HPDE6-E6E7 (cell line): ENCODE results near the gene VPS33B.
"Not testable (repeated sequence)": the region's sequence is repeated elsewhere in the genome, so short reads cannot be mapped to it uniquely, and the experiment has no call there.

Source experiments
- DNase-seq: peaks from one replicate; pipeline ENCODE4 v3.0.0; 2011; ENCODE audit warnings: missing footprints; ENCODE audit errors: extremely low spot score

The VPS33B gene

GRCh38 chr15:91022075-91022831 is at the start of gene VPS33B:
VPS33B (minus strand) TSS chr15:91022594; CDS start chr15:91022249, 345 bp downstream.
- peak; percentile 56 for DNase-seq

DNA sequence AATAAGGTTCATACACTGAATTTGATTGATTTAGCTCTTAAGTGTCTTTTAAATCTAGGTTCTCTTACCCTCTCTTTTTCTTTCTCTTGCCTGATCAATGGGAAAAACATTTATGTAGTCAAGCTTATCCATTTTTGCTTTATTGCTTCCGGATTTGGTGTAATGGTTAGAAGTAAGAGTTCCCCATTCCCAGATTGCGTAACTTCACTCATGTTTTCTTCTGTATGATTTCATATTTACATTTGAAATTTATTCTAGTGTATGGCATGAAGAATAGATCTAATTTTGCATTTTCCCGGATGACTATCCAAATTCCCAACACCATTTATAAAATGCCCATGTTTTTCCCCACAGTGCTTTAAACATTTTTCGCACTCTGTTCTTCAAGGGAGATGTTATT is 49.8 kb upstream of the VPS33B start:
- DNase-seq, result no peak

DNA sequence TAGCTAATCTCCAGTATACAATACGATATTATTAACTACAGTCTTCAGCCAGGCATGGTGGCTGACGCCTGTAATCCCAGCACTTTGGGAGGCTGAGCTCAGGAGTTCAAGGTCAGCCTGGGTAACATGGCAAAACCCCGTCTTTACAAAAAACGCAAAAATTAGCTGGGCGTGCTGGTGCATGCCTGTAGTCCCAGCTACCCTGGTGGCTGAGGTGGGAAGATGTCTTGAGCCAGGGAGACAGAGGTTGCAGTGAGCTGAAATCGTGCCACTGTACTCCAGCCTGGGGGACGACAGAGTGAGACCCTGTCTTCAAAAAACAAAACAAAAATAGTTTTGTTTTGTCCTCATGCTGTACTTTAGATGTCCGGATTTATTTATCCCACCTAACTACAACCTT is 48.5 kb upstream of the VPS33B start:
- no peak for DNase-seq

DNA sequence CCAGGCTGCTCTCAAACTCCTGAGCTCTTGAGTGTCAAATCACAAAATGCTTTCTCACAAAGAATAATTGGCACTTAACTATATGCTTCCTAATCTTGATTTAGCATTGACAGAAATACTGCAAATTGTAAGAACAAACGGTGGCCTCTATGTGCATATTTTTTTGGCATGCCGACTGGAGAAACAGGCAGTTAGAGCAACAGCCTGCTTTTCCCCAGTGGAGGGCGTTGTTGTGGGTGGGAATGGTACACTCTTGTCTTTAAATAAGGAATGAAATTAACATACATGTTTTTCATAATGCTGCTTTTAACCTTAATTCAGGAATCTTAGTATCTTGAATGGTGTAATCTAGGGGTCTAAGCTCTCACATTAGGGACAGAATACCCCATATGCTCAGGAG is 46.6 kb upstream of the VPS33B start:
- no peak for DNase-seq

DNA sequence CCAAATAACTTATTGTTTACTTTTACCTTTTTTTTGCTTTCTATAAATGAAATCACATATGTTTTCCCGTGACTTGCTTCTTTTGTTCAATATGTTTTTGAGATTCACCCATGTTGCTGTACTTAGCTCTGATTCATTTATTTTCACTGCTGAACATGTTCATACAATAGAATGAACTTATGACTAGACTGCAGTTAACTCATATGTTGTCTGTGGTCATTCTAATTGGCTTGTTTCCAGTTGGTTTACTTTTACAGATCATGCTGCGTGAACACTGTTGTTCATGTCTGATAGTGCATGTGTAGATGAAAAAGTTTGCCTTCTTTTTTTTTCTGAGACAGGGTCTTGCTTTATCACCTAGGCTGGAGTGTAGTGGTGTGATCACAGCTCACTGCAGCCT is 46.0 kb upstream of the VPS33B start:
- DNase-seq, result no peak

GRCh38 chr15:91067036-91067435 is 44.6 kb upstream of the VPS33B start:
- DNase-seq, result peak; percentile 43

DNA sequence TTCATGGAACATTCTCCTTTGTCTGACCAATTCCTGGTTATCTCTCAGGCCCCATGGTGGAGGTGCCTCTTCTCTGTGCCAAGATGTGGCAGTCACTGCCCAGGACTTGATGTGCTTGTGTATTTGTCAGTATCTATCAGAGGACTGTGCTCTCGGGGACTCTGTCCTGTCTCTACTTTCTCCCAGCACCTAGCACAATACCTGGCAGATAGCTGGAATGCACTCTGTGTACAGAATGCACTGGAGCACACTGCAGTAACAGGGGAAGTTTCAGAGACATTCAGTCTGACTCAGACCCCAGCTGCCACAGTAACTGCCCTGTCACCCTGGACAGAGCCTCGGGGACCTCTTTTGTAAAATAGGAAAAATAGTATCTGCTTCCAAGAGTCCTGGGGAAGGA is 43.1 kb upstream of the VPS33B start:
- DNase-seq, result no peak

DNA sequence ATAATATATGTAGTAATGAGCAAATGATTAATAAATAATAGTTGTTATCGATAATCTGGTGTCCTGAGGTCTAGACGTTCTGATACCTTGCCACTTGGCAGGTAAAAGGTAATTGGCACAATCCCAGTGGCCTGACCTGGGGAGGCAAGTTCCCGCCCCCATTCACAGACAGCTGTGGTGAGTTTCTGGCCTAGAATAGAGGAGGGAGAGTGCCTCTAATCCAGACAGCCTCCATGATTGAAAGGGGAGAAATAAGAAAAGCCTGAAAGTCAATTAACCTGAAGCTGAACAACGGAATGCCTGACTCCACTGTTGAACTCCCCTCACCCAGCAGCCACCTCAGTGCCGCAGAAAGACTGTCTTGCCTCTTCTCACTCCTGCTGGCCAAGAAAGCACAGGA is 39.6 kb upstream of the VPS33B start:
- DNase-seq, result no peak

DNA sequence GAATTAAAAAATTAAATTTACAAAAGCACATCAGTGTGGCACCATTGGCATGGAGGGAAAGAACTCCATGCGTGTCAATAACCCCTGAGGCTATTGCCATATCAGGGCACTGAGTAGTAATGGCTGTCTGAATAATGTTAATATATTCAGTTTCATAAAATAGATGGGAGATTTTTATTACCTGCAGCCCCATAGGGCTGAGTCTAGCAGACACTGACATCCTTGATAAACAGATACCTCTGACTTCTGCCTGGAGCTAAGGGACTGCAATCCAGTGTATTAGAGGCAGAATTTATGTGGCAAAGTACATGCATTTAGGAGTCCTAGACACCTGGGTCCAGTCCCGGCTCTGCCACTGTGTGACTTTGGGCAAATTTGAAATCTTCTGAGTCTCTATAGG is 38.8 kb upstream of the VPS33B start:
- DNase-seq, result no peak

GRCh38 chr15:91055548-91056331 is 33.3 kb upstream of the VPS33B start:
- peak; percentile 78 for DNase-seq

DNA sequence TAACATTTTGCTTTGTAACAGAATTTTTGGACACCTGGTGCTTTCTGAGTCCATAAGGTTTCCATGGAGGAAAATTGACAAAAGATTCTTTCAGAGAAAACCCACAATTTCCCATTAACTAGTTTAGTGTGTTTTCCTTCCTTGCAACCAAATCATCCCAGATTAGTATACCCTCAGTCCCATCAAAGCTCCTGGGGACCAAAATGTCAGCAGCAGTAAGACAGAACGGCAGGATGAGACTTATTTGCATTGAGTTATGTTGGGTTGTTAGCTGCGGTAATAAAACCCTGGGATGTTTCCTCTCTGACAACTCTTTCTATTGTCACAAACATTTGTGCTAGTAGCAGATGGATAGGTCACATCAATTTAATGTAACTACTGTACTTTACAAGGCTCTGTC is 32.4 kb upstream of the VPS33B start:
- no peak for DNase-seq

GRCh38 chr15:91051248-91051647 is 28.9 kb upstream of the VPS33B start:
- no peak for DNase-seq

DNA sequence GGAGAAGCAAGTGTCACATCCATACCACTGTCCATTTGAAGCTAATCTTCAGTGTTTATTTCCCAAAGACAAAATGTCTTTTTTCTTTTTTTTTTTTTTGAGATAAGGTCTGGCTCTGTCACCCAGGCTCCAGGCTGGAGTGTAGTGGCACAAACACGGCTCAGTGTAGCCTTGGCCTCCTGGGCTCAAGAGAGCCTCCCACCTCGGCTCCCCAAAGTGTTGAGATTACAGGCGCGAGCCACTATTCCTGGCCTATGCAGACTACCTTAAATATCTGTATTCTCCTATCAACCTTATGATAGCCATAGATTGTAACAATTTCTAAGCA is 27.7 kb upstream of the VPS33B start:
- DNase-seq, result no peak

GRCh38 chr15:91049378-91050127 is 27.2 kb upstream of the VPS33B start:
- DNase-seq, result peak; percentile 31

DNA sequence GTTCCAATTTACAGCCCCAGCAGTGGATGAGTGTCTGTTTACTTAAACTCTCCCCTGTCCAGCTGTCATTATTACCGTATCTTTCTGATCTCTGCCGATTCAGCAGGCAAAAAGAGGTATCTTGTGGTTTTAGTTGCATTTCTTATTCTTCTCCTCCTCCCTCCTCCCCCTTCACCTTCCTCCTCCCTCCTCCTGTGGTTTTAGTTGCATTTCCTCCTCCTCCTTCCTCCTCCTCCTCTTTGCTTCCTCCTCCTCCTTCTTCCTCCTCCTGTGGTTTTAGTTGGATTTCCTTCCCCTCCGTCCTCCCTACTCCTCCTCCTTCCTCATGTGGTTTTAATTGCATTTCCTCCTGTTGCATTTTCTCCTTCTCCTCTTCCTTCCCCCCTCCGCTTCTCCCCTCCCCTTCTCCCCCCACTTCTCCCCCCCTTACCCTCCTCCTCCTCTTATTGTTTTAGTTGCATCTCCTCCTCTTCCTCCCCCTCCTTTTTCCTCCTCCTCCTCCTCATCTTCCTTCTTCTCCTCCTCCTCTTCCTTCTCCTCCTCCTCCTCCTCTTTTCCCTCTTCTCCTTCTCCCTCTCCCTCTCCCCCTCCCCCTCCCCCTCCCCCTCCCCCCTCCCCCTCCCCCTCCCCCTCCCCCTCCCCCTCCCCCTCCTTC is 25.3 kb upstream of the VPS33B start:
- DNase-seq, result no peak

- not testable (repeated sequence) for DNase-seq
Measured at GRCh38 chr15:91046056-91046455, 23.7 kb upstream of the VPS33B start.

DNA sequence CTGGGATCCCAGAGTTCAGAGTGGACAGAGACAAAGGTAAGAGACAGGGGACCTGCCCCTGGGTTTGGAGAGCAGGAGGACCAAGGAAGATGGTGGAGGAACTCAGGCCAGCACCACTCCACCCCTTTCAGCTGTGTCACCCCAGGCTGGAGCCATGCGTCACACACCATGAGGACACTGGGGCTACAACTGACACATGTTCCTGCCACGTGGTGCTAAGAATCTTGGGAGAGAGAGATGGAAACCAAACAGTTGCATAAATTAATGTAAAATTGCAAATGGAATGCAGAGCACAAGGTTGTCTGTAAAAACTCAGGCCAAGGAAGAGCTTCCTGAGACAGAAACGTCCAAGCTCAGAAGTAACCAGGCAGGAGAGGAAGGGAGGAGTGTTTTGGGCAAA is 22.7 kb upstream of the VPS33B start:
- no peak for DNase-seq

DNA sequence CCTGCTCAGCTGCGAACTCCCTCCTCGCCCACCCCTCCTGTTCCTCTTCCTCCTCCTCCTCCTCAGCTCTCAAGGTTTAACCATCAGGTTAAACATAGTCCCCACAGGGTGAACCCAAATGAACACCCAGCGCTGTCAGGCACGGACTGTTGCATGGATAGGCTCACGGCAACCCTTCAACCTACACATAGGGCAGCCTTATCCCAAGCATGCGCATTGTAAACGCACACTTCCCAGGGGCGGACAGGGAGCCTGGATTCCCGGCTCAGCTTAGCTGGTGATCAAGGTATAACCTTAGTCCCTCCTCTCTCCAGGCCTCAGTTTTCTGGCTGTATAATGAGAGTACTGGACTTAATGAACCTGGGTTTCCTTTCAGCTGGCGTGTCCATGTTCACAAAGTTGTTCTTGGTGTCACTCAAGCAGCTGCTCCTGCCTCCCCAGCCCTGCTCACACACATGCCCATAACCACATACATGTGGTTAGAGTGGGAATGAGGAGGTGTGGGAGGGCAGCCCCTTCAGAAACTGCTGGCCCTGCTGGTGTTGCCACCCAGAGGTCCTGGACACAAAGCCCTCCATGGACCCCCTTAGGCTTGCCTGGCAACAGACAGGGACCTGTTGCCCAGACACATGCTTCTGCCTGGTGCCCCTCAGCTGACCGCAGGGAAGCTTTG is 20.9 kb upstream of the VPS33B start:
- DNase-seq, result no peak

DNA sequence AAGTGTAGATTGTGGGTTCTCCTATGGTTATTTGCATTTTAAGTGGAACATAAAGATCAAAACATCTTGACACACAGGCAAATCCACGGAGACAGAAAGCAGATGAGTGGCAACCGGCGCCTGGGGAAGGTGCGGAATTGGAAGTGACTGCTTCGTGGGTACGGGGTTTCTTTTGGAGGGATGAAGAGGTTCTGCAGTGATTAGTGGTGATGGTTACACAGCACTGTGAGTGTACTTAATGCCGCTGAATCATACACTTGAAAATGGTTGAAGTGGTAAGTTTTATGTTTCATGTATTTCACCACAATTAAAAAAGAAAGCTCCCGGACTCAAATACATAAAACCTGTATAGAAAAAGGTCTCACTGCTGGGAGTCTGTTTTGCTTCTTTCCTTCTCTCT is 18.5 kb upstream of the VPS33B start:
- DNase-seq, result no peak

DNA sequence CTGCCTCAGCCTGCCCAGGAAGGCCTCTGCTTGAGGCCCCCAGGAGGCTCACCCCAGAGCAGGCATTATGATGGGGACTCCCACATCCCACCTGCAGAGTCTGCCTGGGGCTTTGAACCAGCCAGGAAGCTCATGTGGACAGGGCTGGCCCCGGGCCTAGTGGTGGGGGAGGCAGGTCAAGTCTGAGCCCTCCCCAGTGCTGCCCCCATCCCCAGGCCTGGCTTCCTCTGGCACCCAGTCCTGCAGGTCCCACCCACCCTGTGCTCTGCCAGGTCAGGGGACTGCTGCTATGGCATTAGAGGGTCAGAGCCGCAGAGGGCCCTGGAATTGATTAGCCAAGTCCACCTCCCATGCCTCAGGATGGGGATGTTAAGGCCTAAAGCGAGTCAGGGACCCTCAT is 17.6 kb upstream of the VPS33B start:
- no peak for DNase-seq

GRCh38 chr15:91032919-91033803 is 10.8 kb upstream of the VPS33B start:
- DNase-seq, result peak; percentile 34
